K562 (cell line): ENCODE results near the gene AKAP12. TPM values are rescaled to one million over a fixed set of nuclear protein-coding genes. Genes with fewer than 3 reads are reported as not detected.

Experiments used
- ATF4 ChIP-seq: fragments of 450-650 bp; formaldehyde crosslinking; IDR thresholded peaks from 2 replicates; pipeline ENCODE4 v1.4.0; 2022; ENCODE audit warnings: mild to moderate bottlenecking, moderate library complexity
- BCOR ChIP-seq: fragments of 450-650 bp; IDR thresholded peaks from 2 replicates; pipeline ENCODE4 v1.6.1; 2016
- CREB3 ChIP-seq: fragments of 450-650 bp; conservative IDR thresholded peaks from 2 replicates; pipeline ENCODE4 v1.6.1; 2016; ENCODE audit warnings: missing genetic modification characterization, low read depth, mild to moderate bottlenecking, missing compliant biosample characterization, moderate library complexity
- CUX1 ChIP-seq: fragments of 200-800 bp; sonication (Bioruptor generic); IDR thresholded peaks from 2 replicates; pipeline ENCODE4 v1.6.1; 2016; ENCODE audit warnings: missing genetic modification characterization, missing compliant biosample characterization
- ETV1 ChIP-seq: fragments of 450-650 bp; conservative IDR thresholded peaks from 2 replicates; pipeline ENCODE4 v1.6.1; 2016; ENCODE audit warnings: missing genetic modification characterization, control low read depth, low read depth, missing compliant biosample characterization
- FOXK1 ChIP-seq: sonication (generic); formaldehyde crosslinking; IDR thresholded peaks from 2 replicates; pipeline ENCODE4 v1.8.0; 2022; ENCODE audit warnings: missing genetic modification reagents, mild to moderate bottlenecking, borderline replicate concordance
- ILK ChIP-seq: fragments of 450-650 bp; IDR thresholded peaks from 2 replicates; pipeline ENCODE4 v1.6.1; 2016; ENCODE audit warnings: missing genetic modification characterization, low read depth, mild to moderate bottlenecking, missing compliant biosample characterization, moderate library complexity, borderline replicate concordance
- MEF2D ChIP-seq: conservative IDR thresholded peaks from 2 replicates; pipeline ENCODE4 v1.6.1; 2016; ENCODE audit warnings: low read depth, missing genetic modification characterization, missing compliant biosample characterization
- POLR2AphosphoS2 ChIP-seq: IDR thresholded peaks from 2 replicates; pipeline ENCODE4 v1.6.1; 2012; ENCODE audit warnings: low read length, improper control_type of control experiment
- ZKSCAN8 ChIP-seq: fragments of 200-800 bp; sonication (Bioruptor generic); IDR thresholded peaks from 2 replicates; pipeline ENCODE4 v1.6.1; 2016; ENCODE audit warnings: missing genetic modification characterization, missing compliant biosample characterization
- ZNF140 ChIP-seq: fragments of 250-450 bp; sonication (Bioruptor Pico); IDR thresholded peaks from 2 replicates; pipeline ENCODE4 v1.8.0; 2021; ENCODE audit warnings: moderate library complexity, mild to moderate bottlenecking, inconsistent platforms
- ZNF175 ChIP-seq: fragments of 200-800 bp; sonication (Bioruptor generic); IDR thresholded peaks from 2 replicates; pipeline ENCODE4 v1.6.1; 2016; ENCODE audit warnings: low read depth, mild to moderate bottlenecking, missing genetic modification characterization, missing compliant biosample characterization
- ZNF24 ChIP-seq: fragments of 450-650 bp; IDR thresholded peaks from 2 replicates; pipeline ENCODE4 v1.6.1; 2016
- polyA plus RNA-seq, 8 experiments: library from polyadenylated mRNA; depleted of rRNA in 4 of 8; stranded (reverse) in 5 of 8; unstranded in 3 of 8; fragments of >200 nt; fragmentation: Nextera tagmentation in 2 of 8; fragmentation: Illumina TruSeq in 1 of 8; extraction: Ambion mirVana in 2 of 8; extraction: Trizol in 1 of 8; gene quantifications; 2 replicates each; pipeline versions ENCODE4 v1.2.1 to v1.2.3, GENCODE V29; 2011 to 2014; ENCODE audit warnings: inconsistent platforms in 1 of 8, missing spikeins in 1 of 8
- total RNA-seq, 7 experiments: library from RNA; depleted of rRNA in 6 of 7; stranded (reverse); fragments of >200 nt in 6 of 7; fragmentation: Illumina TruSeq in 2 of 7; extraction: Trizol in 2 of 7; gene quantifications; 2 replicates each; pipeline versions ENCODE4 v1.2.1 to v1.2.3, GENCODE V29; 2011 to 2021; ENCODE audit warnings: low replicate concordance in 1 of 7
- TF ChIP-seq, protein P1 (sequence below): IDR thresholded peaks from 2 replicates; pipeline ENCODE4 v1.6.1; 2016; ENCODE audit warnings: missing genetic modification characterization, missing compliant biosample characterization
- TF ChIP-seq, protein P2 (sequence below), 2 experiments: fragments of 450-650 bp; conservative IDR thresholded peaks; 2 replicates each; pipeline ENCODE4 v1.6.1; 2017; ENCODE audit warnings: mild to moderate bottlenecking in 2 of 2, moderate library complexity in 2 of 2

Gene AKAP12
- total and polyA plus RNA-seq, 9 of the 15 experiments (the other 6 are each of a cell fraction or from before 2014, with no cell fraction given) = 0.08 to 2.0 (median 0.62) TPM

DNA sequence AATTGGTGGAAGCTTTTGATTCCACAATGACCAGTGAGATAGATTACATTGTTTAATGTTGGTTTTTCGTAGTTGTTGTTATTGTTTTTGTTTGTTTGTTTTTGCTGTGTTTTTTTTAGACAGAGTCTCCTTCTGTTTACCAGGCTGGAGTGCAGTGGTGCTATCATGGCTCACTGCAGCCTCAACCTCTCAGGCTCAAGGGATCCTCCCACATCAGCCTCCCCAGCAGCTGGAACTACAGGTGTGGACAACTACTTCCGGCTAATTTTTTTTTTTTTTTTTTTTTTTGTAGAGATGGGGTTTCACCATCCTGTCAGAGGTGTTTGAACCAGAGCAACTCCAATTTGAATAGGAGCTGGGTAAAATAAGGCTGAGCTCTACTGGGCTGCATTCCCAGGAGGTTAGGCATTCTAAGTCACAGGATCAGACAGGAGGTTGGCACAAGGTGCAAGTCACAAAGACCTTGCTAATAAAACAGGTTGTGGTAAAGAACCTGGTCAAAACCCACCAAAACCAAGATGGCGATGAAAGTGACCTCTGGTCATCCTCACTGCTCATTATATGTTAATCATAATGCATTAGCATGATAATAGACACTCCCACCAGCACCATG is 10.9 kb upstream of the AKAP12 start (continued):
- TF ChIP-seq, protein P1, sequence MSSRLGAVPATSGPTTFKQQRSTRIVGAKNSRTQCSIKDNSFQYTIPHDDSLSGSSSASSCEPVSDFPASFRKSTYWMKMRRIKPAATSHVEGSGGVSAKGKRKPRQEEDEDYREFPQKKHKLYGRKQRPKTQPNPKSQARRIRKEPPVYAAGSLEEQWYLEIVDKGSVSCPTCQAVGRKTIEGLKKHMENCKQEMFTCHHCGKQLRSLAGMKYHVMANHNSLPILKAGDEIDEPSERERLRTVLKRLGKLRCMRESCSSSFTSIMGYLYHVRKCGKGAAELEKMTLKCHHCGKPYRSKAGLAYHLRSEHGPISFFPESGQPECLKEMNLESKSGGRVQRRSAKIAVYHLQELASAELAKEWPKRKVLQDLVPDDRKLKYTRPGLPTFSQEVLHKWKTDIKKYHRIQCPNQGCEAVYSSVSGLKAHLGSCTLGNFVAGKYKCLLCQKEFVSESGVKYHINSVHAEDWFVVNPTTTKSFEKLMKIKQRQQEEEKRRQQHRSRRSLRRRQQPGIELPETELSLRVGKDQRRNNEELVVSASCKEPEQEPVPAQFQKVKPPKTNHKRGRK (tag) = peak; percentile 51; the same call in 1 of the 2 replicates
- TF ChIP-seq, protein P2, sequence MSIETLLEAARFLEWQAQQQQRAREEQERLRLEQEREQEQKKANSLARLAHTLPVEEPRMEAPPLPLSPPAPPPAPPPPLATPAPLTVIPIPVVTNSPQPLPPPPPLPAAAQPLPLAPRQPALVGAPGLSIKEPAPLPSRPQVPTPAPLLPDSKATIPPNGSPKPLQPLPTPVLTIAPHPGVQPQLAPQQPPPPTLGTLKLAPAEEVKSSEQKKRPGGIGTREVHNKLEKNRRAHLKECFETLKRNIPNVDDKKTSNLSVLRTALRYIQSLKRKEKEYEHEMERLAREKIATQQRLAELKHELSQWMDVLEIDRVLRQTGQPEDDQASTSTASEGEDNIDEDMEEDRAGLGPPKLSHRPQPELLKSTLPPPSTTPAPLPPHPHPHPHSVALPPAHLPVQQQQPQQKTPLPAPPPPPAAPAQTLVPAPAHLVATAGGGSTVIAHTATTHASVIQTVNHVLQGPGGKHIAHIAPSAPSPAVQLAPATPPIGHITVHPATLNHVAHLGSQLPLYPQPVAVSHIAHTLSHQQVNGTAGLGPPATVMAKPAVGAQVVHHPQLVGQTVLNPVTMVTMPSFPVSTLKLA (conservative IDR thresholded peaks at IDR 0.05) = no peak
- TF ChIP-seq ILK (tag) (no peak), MEF2D (tag) (peak; percentile 16; the same call in 1 of the 2 replicates), ATF4 (CRISPR knock-in tag) (peak; percentile 40; the same call in 1 of the 2 replicates), BCOR (0 out of 2 replicates have a peak, but pooled peaks have one; percentile 28), CREB3 (tag) (peak; percentile 82), POLR2AphosphoS2 (no peak), ZNF175 (peak; percentile 89), ZKSCAN8 (CRISPR knock-in tag) (peak; percentile 78; the same call in 1 of the 2 replicates), CUX1 (CRISPR knock-in tag) (peak; percentile 80), ZNF140 (CRISPR knock-in tag) (no peak), ZNF24 (no peak), ETV1 (tag) (peak; percentile 42), FOXK1 (CRISPR knock-in tag) (no peak)
